GM18520 (cell line): ENCODE results near the gene GPBAR1.

Experiments used
- ATAC-seq: cut with Tn5 transposase; IDR thresholded peaks from one replicate; pipeline ENCODE4 v1.9.1; 2021; ENCODE audit not compliant: unreplicated experiment

GPBAR1 gene

GRCh38 chr2:218244204-218244603 is 16.6 kb upstream of the GPBAR1 start:
- ATAC-seq, result no peak

- no peak for ATAC-seq
These were observed 16.1 kb upstream of the GPBAR1 start for GRCh38 chr2:218244665-218245064.

- ATAC-seq, result no peak
These were observed 15.6 kb upstream of the GPBAR1 start for GRCh38 chr2:218245214-218245613.

- no peak for ATAC-seq
These were observed 11.1 kb upstream of the GPBAR1 start for GRCh38 chr2:218249691-218250090.

GRCh38 chr2:218252509-218253231 is 8.1 kb upstream of the GPBAR1 start:
- no peak for ATAC-seq

GRCh38 chr2:218253232-218253625 is 7.6 kb upstream of the GPBAR1 start:
- no peak for ATAC-seq

- ATAC-seq, result no peak
These were observed 5.4 kb upstream of the GPBAR1 start for GRCh38 chr2:218255446-218255845.

GRCh38 chr2:218256612-218257350 is 4.0 kb upstream of the GPBAR1 start:
- ATAC-seq, result no peak

GRCh38 chr2:218257390-218257981 is 3.3 kb upstream of the GPBAR1 start:
- peak; percentile 35 for ATAC-seq

- no peak for ATAC-seq
These were observed 1.5 kb upstream of the GPBAR1 start for GRCh38 chr2:218259099-218259961.

GRCh38 chr2:218260166-218260565 is 649 bp upstream of the GPBAR1 start:
- no peak for ATAC-seq

GRCh38 chr2:218261423-218262236 is 815 bp downstream of the GPBAR1 start:
- ATAC-seq, result no peak

- no peak for ATAC-seq
These were observed 1.4 kb downstream of the GPBAR1 start for GRCh38 chr2:218262237-218262600.

- ATAC-seq, result no peak
These were observed 2.1 kb downstream of the GPBAR1 start for GRCh38 chr2:218262631-218263586.

- no peak for ATAC-seq
These were observed 3.2 kb downstream of the GPBAR1 start for GRCh38 chr2:218263817-218264641.

GRCh38 chr2:218264773-218265561 is 4.2 kb downstream of the GPBAR1 start:
- ATAC-seq, result no peak

- ATAC-seq, result no peak
These were observed 4.8 kb downstream of the GPBAR1 start for GRCh38 chr2:218265626-218266025.
